Measurements from ENCODE around the gene HMCN2.
"Not testable (repeated sequence)": the region's sequence is repeated elsewhere in the genome, so short reads cannot be mapped to it uniquely, and the experiment has no call there.

Gene HMCN2

DNA sequence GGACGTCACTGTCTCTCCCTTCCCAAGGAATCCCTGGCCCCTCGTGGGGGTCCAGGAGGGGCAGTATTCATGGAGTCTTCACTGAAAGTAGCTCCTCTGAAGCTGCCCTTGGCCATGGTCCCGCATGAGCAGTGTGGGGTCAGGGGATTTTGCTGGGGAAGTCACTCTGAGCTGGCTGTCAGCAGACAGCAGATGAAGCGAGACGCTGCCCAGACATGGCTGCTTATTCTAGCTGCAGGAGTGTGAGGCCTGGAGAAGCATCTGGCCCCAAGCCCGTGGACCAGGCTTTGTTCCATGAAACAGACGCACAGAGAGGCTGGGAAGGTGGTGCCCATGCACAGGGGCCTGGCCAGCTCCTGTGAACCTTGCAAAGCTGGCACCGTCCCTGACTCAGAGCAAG is 157.7 kb downstream of the HMCN2 start:
- DNase-seq, result no peak

GRCh38 chr9:130424595-130425454 is 159.3 kb downstream of the HMCN2 start:
- DNase-seq, result no peak

DNA sequence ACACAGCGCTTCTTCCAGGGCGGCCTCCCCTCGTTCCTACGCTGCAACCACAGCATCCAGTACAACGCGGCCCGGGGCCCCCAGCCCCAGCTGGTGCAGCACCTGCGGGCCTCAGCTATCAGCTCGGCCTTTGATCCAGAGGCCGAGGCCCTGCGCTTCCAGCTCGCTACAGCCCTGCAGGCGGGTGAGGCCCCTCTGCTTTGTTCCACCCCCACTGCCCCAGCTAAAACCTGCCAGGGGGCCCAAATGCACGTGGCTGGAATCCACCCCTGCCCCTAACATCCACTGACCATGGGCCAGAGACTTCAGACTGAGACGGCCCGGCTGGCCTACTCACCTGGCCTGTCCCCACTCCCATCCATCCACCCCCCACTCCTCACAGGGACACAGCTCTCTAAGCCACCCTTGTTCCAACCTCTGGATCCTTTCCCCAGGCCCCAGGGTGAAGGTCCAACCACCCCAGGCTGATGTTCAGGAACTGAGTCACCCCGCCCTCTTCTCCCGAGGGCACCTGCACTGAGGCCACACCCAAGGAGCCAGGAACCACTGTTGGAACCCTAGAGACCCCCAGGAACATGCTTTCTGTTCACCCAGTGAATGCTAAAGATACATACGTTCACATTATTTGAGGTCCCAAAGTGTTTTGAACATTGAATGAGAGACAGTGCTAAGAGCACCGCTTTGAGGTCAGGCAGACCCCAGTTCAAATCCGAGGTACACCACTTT is 160.3 kb downstream of the HMCN2 start:
- DNase-seq, result no peak

DNA sequence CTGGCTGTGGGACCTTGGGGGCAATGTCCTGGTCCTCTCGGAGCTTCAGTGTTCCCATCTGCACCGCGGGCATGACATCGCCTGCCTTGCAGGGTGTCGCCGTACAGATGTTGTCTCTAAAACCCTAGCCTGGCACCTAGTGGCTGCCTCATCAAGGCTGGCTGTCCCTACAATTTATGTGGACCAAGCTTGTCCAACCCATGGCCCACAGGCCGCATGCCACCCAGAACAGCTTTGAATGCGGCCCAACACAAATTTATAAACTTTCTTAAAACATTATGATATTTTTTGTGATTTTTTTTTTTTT is 160.9 kb downstream of the HMCN2 start:
- no peak for DNase-seq

DNA sequence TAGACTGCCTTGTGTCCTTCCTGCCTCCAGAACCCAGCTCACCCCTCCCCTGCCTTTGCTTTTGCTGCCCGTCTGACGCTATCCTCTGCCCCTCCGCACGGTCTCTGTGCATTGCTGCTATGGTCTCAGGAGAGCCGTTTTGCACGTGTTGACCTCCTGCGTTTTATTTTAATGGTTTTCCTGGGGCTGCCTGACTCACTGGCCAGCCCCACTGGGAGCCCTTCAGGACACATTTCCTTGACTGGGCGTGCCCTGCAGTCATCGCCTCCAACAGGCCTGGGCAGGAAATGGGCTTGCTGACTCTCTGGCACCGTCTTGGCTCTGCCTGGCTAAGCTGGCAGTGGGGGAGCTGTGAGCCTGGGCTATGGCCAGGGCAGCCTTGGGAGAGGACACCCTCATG is 161.3 kb downstream of the HMCN2 start:
- DNase-seq, result peak; percentile 10 to 21

GRCh38 chr9:130427326-130427725 is 161.8 kb downstream of the HMCN2 start:
- no peak for DNase-seq

- no peak for DNase-seq
Observed at GRCh38 chr9:130428086-130428665, 162.6 kb downstream of the HMCN2 start.

DNA sequence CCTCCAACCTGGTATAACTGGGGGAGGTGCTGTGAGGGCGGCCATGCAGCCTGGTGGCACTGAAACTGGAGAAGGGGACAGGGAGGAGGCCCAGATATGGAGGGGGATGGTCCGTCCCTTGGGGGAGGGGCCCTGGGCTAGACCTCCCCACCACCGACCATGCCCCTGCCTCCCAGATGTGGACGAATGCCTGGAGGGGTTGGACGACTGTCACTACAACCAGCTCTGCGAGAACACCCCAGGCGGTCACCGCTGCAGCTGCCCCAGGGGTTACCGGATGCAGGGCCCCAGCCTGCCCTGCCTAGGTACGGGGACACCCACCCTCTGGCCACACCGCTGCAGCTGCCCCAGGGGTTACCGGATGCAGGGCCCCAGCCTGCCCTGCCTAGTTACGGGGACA is 163.8 kb downstream of the HMCN2 start:
- DNase-seq, result no peak

DNA sequence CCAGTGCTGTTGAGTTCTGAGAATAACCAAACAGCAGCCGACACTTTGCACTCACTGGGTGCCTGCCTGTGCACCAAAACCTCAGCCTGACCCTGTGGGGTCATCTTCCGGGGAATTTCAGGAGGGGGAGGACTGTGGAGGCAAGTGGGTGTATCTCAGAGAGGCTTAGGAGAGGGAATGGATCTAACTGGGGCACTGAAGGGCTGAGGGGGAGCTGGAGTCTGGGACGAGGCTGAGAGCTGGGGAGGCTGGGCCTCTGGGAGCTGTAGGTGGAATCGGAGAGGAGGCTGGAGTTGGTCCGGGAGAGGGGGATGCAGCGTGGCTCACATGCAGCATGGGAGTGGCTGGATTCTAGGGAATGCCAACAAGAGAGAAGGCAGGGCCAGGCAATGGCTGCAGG is 164.3 kb downstream of the HMCN2 start:
- DNase-seq, result no peak

DNA sequence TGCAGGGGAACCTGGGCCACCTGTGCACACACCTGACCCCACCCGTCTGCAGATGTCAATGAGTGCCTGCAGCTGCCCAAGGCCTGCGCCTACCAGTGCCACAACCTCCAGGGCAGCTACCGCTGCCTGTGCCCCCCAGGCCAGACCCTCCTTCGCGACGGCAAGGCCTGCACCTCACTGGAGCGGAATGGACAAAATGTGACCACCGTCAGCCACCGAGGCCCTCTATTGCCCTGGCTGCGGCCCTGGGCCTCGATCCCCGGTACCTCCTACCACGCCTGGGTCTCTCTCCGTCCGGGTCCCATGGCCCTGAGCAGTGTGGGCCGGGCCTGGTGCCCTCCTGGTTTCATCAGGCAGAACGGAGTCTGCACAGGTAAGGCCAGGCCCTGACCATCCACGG is 164.7 kb downstream of the HMCN2 start:
- DNase-seq, result no peak

- no peak for DNase-seq
Observed at GRCh38 chr9:130430734-130431535, 165.4 kb downstream of the HMCN2 start.

GRCh38 chr9:130431536-130432303 is 166.2 kb downstream of the HMCN2 start:
- DNase-seq, result no peak

- DNase-seq, result no peak
Observed at GRCh38 chr9:130432362-130432761, 166.8 kb downstream of the HMCN2 start.

DNA sequence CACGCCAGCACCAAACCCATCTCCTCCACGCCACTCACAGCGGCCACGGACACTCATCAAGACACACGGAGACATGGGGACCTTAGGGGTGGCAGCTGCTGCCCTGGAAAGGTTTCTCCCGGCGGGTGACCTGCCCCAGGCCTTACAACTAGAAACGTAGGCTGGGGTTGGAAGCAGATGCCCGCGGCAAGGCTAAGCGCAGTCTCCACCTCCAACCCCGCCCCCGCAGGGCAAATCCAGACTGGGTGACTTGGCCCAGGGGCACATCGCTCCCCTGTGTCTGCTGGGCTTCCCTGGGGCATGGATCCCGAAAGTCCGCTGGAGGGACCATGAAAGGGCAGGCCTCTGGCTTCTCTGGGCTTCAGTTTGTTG is 167.2 kb downstream of the HMCN2 start:
- no peak for DNase-seq

DNA sequence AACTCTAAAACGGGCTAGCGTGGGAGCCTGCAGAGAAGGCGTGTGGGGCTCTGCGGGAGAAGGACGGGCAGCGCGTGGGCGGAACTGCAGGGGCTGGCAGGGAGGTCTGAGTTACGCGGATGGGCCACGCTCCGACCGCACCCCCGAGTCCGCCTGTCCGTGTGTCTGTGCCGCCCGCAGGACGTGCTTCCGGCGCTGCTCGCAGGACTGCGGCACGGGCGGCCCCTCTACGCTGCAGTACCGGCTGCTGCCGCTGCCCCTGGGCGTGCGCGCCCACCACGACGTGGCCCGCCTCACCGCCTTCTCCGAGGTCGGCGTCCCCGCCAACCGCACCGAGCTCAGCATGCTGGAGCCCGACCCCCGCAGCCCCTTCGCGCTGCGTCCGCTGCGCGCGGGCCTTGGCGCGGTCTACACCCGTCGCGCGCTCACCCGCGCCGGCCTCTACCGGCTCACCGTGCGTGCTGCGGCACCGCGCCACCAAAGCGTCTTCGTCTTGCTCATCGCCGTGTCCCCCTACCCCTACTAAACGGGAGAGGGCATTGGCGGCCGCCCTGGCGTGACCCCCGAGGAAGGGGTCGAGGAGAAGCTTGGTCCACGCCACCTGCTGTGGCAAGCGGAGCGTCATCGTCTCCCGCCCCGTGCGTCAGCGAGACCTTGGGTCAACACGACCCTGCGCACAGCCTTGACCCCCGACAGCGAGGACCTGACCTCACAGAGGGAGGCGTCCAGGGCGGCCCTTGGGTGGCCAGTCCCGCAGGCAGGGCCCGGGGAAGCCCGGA is 167.8 kb downstream of the HMCN2 start:
- peak; percentile 35 to 62 for DNase-seq

DNA sequence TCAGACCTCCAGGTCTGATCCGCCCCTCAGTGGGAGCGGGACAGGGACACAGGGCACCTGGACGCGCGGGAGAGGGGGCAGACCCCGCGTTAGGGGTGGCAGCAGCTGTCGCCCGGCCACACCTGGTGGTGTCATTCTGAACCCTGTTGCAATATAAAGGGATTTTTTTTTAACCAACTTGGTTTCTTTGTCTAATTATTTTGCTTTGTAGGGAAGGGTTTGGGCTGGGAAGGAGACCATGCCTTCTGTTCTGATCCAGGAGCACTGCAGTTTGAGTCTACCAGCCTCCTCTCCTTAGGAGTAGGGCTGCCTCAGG is 168.3 kb downstream of the HMCN2 start:
- no peak for DNase-seq

- not testable (repeated sequence) for DNase-seq
Observed at GRCh38 chr9:130434656-130435055, 169.1 kb downstream of the HMCN2 start.

DNA sequence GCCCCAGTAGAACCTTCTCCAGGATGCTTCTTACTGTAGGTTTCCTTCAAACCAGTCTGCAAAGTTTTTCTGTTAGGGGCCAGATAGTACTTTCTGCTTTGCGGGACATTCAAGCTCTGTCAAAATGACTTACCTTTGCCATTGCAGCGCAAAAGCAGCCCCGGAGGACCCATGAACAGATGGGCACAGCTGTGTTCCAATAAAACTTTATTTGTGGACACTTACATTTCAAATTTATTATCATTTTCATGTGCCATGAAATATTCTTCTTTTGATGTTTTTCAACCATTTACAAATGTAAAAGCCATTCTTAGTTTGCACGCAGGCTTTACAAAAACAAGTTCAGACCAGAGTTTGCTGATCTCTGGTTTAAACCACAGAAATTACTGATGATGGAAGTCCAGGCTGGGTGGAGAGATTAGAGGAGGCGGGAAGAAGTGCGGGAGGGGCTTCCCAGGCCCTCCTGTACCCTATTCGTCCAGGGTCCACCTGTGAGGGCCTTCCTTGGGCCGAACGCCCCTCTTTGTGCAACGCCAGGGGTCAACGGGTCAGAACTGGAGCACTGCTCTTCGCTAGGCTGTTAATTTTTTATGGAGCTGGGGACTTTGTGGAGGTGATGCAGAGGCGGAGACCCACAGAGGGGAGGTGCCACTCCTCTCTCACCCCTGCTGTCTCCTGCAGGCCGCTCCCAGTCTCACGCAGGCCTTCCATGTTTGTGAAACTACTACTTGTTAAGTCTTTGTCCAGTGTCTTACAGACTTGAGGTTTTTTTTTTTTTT is 171.6 kb downstream of the HMCN2 start:
- no peak for DNase-seq

GRCh38 chr9:130438382-130438981 is 172.9 kb downstream of the HMCN2 start:
- no peak for DNase-seq

- DNase-seq, result no peak
Observed at GRCh38 chr9:130441031-130441430, 175.5 kb downstream of the HMCN2 start.
